Cardiac fibroblast (primary cell): ENCODE data around the gene ABCD2.

Experiments used
- DNase-seq, 2 donors: peaks; one replicate each; pipeline versions ENCODE4 v3.0.0 to v3.0.0-alpha.2; 2010; ENCODE audit warnings: low read depth in 2 of 2
- H3K4me3 ChIP-seq, 2 donors: replicated peaks in 1 of 2; 1 replicate in 1 of 2; 2 replicates in 1 of 2; pipeline ENCODE4 v1.5.1; 2011; ENCODE audit warnings: low read depth in 2 of 2, low read length in 2 of 2, mild to moderate bottlenecking in 2 of 2, moderate library complexity in 1 of 2
- CTCF ChIP-seq: IDR thresholded peaks from one replicate; pipeline ENCODE4 v1.5.1; 2011; ENCODE audit warnings: low read depth, mild to moderate bottlenecking, low read length, inconsistent platforms

Gene ABCD2

GRCh38 chr12:39616251-39616650 is 3.4 kb downstream of the ABCD2 start:
- TF ChIP-seq CTCF: no peak
- DNase-seq: no peak
- no peak overlapping the region for H3K4me3 ChIP-seq

GRCh38 chr12:39613525-39613924 is 6.1 kb downstream of the ABCD2 start:
- DNase-seq: no peak
- no peak for TF ChIP-seq CTCF
- no peak overlapping the region for H3K4me3 ChIP-seq

- TF ChIP-seq CTCF: no peak
Measured at GRCh38 chr12:39612250-39612649, 7.4 kb downstream of the ABCD2 start.

GRCh38 chr12:39611818-39612217 is 7.8 kb downstream of the ABCD2 start:
- no peak for DNase-seq
- no peak for TF ChIP-seq CTCF
- H3K4me3 ChIP-seq: no peak overlapping the region

More at GRCh38 chr12:39612250-39612649, 7.4 kb downstream of the ABCD2 start:
- DNase-seq: no peak
- H3K4me3 ChIP-seq: no peak overlapping the region

- DNase-seq: no peak
- no peak overlapping the region for H3K4me3 ChIP-seq
- no peak for TF ChIP-seq CTCF
Measured at GRCh38 chr12:39610436-39611025, 9.1 kb downstream of the ABCD2 start.

GRCh38 chr12:39606712-39607423 is 12.7 kb downstream of the ABCD2 start:
- no peak for TF ChIP-seq CTCF
- DNase-seq: no peak
- no peak overlapping the region for H3K4me3 ChIP-seq
